Retina (tissue), 1 donor: ENCODE data around the gene DLL4.
"Not testable (repeated sequence)": the region's sequence is repeated elsewhere in the genome, so short reads cannot be mapped to it uniquely, and the experiment has no call there.

ENCODE experiments used
- DNase-seq: peaks from one replicate; pipeline ENCODE4 v3.0.0-alpha.2; 2016

The DLL4 gene

DNA sequence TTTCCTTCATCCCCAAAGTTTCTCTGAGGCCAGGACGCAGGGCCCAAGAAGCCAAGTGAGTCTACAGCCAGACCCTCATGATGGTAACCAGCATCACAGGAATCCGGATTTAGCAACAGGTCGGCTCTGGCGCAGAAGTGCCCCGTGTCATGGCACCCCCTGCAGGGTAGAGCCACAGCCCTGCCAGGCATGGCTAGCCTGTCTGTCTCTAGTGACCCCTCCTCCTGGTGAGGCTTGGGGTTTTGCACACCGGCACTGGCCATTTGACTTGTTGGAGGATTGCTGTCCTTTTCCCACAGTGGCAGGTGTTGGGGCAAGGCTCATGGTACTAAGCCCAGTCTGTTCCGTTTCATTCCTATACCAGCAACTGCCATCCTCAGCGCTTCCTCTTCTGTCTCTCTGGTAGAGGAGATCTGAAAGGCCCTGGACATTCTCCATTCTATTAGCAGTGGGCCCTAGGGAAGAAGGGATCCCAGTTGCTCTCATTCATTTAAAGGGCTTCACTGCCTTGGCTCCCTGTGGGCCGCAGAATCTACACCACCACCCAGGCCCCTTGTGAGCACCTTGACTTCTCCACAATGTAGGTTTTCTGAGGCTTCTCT lies 14.7 kb downstream of the DLL4 start:
- DNase-seq = no peak

DNA sequence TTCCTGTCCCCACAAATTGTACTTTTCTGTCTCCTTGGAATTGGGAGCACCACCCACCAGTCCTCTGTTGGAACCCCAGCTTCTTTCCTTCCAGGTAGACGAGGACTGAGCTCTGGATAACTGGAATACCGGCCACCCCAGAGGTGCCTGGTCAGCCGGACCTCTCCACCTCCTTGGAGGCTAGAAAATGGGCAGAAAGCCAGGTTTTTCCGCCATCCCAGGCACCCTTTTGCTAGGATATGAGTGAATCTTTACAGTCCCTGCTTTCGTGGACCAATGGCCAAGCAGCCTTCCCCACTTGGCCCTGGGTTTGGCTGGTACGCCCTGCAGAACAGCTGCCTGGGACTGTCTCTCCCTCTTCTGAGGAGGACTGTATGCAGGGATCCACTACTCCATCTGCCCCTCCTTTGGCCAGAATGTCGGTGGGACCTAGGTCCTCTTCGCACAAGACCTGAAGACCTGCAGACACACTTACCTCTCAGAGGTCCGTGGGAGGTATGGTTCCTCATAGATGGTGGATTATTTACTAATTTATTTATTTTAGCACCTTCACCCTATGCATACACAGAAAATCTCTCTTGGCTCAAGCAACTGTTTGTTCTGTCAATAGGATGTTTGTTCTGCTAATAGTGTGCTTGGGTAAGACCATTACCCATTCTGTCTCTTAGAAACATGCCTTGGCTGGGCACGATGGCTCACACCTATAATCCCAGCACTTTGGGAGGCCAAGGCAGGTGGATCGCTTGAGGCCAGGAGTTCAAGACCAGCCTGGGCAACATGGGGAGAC lies 15.6 kb downstream of the DLL4 start:
- DNase-seq = no peak

DNA sequence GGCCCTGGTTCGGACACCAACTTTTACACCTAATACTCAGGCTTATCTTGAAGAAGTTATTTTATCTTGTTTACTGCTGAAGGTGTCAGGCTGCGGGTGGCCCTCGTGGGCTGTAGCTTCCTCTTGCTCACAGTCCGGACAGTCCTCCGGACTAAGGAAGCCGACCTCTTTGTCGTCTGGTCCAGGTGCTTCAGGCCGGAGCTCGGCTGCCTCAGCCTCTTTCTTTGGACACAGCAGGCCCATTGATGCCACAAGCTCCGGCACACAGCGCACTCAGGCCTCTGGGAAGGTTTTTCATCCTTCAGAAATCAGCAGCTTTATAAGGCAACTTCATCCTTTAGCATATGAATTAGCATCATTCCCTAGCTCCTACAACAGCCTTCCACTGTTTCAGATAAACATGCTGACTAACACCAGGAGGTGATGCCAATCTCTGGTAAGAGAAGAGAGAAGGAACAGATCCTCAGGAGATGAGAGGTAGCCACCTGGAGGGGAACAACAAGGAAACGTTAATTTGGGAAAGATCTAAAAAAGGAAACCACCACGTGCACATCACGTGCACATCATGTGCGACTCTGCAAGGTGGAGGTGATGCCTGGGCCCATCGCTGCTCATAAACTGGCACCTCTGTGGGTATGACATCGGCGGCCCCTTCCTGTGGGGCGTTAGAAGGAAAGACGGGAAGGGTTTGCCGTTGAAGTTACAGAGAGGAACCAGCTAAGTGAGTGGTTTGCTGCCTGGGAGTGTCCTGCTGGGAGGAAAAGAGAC lies 19.8 kb downstream of the DLL4 start:
- no peak for DNase-seq

DNA sequence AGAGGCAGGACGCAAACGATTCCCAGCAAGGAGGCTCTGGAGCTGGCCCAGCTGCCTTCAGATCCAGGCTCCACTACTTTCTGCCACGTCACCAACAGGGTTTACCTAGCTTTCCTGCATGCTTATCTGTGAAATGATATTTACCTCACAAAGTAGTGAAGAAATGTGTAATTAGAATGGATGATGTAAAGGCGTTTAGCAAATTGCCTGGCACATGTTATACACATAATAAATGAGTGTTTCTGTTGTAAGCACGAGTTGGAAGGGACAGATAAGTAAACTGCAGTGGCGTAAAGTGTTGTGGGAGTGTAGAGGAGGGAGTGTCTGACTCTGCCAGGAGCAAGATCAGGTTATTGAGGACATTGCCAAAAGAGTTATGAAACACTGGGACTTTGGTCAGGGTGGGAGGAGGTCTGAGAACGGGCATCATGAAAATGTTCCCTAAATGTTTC lies 20.6 kb downstream of the DLL4 start:
- DNase-seq = no peak

DNA sequence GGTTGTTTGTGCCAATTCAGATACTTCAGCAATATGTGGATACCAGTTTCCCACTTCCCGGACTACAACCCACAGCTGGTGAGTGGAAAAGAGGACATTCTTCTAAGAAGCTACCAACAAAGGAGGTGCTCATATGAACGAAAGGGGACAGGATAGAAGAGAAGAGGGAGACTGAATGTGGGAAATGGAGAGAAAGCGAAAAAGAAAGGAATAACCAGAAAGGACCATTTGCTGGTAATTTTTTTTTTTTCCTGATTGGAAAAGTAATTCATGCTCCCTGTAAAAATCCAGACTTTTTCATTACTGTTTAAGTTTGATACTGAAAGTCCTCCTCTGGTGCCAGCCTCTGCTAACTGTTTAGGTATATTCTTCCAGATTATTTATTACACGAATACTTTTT lies 22.6 kb downstream of the DLL4 start:
- no peak for DNase-seq

DNA sequence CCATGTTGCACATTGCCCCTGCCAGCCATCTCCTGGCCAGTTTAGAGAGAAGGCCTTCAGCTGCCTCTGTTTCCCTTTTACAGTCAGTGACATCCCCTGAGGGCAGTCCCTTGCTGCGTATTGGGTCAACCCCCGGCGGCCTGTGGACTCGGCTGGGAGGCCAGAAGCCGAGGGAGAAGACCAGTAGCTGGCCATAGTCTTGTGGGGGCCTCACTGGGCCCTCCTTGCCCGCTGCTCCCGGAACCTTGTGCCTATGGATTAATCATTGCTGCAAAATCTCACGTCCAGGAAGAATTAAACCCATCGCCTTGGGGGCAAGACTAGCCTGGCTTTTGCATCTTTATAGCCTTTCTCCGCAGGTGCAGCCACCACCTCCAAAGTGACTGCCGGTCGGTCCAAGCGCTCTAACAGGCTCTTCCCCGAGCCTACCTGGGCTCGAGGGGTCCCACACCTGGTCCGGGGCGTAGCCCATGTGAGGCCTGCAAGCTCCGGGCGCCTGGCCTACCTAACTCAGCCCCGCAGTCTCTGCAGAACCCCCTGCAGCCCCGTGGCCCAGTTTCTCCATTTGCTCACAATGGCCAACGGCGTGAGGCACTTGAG lies 23.3 kb downstream of the DLL4 start:
- DNase-seq = no peak

DNA sequence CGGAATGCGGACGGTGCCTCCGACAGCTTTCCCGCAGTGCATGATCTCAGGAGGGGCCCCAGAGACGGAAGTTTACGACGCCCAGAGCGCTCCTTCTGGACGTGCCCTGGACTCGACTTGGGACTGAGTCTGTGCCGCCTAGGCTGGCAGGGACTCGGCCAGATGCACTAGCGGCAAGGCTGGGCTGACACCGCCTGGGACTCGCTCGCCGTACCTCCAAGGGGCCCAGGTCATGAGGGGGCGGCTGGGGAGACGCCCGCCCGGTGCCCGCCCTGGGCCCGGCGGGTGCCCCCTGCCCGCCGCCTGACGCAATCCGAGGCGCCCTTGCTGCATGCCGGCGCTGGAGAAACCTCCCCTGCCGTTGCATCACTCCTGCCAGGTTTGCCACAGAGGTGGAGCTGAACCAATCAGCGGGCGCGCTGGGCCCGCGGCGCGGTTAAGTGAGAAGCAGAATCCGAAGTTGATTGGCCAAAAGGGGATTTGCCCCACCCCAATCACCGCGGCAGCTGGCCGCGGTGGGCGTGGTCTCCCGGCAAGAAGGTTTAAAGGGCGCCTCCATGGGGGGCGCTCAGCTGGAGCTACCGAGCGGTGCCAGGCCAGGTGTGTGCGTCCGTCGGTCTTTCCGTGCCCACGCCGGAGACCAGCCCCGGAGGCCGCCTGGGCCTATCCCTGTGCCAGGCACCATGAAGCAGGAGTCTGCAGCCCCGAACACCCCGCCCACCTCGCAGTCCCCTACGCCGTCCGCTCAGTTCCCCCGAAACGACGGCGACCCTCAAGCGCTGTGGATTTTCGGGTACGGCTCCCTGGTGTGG lies 24.0 kb downstream of the DLL4 start, which contains the start of gene CHAC1:
CHAC1 (plus strand) TSS at position 571 of the 812 bp plus-strand sequence; CDS start at position 684, 113 bp downstream.
- DNase-seq = peak; percentile 97

DNA sequence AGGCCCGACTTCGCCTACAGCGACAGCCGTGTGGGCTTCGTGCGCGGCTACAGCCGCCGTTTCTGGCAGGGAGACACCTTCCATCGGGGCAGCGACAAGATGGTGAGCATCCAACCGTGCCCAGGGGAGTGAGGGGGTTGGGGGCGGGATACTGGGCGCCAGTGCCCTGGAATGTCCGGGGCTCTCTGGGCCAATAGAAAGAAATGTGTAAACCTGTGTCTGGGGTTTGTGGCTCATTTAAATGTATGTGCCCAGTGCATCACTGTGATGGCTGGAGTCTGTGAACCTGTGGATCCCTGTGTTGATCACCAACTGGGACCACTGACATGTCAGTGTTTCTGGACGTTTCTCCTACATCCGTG lies 24.6 kb downstream of the DLL4 start:
- no peak for DNase-seq

DNA sequence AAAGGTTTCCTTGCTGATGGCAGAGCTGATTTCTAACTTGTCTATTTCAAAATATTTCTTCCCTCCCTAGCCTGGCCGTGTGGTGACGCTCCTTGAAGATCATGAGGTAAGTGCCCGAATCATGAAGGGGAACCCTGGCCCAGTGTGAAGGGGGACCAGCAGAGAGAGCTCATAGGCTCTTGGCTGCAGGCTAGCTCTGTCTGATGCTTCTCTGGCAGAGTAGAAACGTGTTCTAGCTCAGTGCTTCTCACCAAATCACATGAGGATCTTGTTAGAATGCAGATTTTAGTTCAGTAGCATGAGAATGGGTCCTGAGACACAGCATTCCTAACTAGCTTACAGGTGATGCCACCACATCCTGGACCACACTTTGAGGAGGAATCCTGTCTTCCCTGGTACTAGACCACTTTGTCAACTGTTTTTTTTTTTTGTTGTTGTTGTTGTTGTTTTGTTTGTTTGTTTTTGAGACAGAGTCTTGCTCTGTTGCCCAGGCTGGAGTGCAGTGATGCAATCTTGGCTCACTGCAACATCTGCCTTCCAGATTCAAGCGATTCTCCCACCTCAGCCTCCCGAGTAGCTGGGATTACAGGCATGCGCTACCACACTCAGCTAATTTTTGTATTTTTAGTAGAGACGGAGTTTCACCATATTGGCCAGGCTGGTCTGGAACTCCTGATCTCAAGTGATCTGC lies 25.2 kb downstream of the DLL4 start:
- not testable (repeated sequence) for DNase-seq

DNA sequence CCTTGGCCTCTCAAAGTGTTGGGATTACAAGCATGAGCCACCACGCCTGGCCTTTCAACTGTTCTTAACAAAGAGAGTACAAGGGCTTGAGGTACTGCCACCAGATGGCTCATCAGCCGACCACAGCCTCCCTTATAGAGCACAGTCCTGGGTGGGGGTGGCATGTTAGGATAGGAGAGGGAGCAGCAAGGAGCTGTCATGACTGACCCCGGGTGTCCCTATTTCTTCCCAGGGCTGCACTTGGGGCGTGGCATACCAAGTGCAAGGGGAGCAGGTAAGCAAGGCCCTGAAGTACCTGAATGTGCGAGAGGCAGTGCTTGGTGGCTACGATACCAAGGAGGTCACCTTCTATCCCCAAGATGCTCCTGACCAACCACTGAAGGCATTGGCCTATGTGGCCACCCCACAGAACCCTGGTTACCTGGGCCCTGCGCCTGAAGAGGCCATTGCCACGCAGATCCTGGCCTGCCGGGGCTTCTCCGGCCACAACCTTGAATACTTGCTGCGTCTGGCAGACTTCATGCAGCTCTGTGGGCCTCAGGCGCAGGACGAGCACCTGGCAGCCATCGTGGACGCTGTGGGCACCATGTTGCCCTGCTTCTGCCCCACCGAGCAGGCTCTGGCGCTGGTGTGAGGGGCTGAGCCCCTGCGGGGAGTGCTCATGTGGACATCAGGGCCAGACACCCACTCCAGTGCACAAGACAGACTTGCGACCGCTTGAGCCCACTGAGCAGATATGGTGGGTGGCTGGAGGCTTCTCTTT lies 26.2 kb downstream of the DLL4 start:
- DNase-seq = no peak

DNA sequence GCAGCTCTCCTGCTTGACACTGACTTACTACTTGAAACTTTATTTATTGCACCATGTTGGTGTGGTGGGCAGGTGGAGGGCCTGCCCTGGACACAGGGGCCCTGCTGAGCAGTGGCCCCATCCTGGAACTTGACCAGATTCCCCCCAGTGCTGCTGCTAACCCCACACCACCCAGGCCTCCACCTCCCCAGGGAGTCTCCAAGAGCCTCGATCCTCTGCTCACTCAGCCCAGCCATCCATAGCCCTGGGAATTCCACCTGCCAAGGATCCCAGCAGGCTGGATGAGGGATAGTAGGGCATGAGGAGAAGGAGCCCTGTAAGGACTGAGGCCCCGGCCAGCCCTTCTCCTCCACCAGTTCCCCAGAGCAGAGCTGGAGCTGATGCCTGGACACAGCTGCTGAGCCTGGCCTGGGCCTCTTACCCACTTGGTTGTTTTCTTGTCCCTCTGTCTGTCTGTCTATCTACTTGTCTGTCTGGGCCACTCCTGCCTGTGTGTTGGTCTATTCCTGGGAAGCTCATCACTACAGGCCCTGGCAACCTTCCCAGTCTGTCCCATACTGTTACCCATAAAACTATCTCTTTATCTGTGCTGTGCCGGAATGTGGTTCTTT lies 26.9 kb downstream of the DLL4 start:
- DNase-seq = no peak

DNA sequence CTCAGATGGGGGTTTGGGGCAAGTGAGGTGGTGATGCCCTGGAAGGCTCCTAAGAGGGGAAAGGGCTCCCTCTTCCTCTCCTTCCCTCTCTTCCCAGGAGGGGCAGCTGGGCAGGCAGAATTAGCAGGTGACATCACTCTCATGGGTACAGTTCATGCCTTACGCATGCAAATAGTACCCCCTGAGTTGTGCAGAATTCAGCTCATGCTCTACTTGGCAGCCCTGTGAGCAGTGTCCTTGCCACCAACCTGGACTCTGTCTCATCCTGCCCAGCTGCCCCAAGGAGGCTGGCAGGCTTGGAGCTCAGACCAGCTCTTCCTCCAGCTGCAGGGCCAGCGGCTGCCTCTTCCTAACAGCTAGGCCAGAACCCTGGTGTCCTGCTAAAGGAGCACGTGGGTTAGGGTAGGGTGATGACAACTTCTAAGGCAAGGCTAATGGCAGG lies 27.4 kb downstream of the DLL4 start:
- no peak for DNase-seq

DNA sequence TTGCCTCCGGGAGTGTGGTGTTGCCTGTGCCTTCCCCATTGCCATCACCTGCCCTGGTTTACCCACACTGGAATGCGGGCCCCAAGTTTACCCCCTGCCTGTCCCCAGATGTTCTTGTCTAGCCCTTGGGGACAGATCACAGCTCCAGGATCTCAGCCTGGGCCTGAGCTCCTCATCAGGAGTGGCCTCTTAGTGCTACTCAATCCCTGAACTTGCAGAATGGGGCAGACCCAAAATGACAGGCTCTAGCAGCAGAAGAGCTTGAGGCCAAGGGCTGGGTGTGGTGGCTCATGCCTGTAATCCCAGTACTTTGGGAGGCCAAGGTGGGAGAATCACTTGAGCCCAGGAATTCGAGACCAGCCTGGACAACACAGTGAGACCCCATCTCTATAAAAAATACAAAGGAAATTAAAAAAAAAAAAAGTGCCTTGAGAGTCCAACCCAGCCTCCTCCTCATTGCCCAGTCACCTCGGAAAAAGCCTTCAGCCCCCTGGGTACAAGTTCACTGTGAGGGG lies 28.0 kb downstream of the DLL4 start:
- DNase-seq = no peak

DNA sequence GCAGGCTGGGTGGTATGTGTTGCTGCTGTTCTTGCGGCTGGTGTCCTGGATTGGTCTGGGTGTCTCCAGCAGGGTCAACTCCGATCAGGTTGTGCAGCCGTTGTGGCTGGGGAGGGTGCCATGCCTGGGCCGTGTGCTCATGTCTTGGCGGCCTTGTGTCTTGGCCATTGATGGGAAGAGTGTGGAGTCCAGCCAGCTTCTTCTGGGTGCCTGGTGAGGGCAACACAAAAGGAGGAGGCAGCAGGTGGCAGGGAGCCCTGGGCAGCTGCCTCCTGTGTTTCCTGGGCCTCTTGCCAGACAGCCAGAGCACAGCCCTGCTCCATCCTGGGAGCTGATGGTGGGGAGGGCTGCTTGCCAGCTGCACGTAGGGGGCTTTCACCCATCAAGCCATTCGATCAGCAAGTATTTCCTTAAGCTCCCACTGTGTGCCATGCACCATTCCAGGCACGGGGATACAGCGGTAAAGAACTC lies 28.5 kb downstream of the DLL4 start:
- DNase-seq = no peak

DNA sequence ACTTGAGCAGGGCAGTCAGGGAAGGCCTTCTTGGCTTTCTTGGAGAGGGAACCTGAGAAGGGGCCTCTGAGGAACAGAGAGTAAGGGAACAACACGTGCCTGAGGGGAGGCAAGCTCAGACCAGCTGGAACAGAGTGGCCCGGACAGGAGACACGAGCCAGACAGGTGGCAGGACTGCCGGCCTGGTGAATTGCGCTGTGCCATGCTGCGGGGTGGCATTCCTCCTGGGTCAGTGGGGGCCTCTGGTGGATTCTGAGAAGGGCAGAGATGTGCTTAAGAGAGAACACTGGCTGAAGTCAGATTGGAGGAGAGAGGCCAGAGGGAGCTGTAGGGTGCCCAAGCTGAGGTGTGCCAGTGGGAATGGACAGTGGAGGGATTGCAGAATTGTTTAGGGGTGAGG lies 29.0 kb downstream of the DLL4 start:
- DNase-seq = no peak

DNA sequence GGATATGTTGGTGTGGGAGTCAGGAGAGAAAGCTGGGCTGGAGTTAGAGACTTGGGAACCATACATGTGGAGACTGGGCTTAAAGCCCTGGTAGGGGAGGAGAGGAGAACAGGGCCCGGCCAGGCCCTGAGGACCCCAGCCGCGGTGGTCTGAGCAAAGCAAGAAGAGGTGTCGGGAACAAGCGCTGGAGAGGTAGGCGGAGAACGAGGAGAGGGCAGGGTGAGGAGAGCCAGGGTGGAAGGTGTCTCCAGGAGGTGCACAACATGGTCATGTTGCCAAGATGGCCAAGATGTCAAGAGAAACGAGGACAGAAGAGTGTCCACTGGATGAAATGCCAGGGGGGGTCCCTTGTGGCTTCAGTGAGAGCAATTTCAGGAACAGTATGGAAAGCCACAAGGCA lies 29.6 kb downstream of the DLL4 start:
- no peak for DNase-seq

DNA sequence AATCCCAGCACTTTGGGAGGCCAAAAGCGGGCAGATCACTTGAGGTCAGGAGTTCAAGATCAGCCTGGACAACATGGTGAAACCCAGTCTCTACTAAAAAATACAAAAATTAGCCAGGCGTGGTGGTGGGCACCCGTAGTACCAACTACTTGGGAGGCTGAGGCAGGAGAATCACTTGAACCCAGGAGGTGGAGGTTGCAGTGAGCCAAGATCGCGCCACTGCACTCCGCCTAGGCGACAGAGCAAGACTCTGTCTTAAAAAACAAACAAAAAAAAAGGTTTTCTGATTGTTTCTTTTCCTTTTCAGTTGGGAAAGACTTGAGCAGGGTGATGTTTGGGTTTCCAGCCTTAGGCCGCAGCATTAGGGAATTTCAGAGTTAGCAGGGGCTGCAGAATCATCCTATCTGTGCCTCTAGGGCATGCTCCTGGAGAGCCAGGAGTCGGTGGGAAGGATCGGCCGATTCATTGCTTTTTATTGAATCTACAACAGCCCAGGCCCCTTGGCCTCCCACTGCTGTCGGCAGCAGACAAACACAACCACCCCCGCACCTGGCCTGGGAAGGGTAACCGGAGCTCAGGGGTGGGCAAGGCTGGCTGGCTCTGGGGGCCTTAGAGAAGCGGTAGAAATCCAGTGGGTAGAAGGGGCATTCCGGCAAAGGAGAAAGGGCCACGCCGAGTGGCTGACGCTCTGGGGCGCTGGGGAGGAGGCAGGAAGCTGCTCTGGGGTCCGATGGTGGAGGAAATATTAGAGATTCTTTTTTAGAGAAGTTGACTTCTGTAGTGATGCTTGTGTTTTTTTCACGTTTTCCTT lies 30.4 kb downstream of the DLL4 start:
- DNase-seq = no peak

DNA sequence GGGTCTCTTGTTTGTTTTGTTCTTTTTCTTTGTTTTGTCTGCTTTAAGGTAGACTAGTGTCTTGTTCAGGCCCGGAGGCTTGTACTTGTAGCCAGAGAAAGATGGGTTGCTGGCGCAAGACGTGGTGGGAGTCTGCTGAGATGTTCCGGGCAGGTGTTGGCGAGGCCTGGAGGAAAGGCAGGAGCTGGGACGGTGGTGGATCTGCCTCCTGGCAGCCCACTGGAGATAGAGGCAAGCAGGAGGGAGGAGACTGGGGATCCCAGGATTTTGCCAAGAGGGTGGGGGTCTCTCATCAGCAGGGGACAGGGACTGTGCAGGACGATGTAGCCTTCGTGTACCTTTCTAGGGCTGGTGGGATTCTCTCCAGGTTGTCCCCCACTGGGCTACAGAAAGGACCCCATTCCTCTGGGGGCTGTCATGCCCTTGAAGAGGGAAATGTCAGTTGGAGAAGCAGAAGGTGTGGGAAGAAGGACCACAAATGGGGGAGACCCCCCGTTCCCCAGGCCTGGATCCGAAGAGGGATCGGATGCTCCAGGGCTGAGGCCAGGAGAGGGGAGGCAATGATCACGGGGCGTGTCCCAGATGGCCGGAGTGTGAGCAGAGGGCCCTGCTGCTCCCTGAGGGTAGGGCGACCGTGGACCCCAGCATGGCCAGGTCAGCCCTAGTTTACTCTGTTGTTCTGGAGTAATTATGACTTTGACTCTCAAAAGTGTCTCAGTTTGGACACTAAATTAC lies 31.2 kb downstream of the DLL4 start:
- no peak for DNase-seq

DNA sequence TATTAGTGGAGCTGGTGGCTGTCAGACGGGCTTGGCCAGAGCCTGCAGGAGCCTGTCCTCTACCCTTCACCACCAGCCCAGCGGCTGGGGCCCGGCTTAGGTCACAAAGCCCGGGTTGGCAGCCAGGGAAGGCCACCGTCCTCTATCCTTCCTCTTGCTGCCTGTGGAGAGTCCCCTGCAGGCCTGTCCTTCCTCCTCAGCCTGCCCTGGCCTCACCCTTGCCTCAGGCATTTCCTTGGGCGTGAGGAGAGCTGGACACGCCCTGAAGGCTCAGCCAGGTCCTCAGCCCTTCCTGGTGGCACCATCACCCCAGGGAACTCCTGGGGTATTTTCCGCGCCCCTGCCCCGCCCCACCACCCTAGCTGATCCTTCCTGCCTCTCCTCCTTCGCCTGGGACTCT lies 31.8 kb downstream of the DLL4 start:
- no peak for DNase-seq
